Measurements from ENCODE around the gene CAST.
"Not testable (repeated sequence)": the region's sequence is repeated elsewhere in the genome, so short reads cannot be mapped to it uniquely, and the experiment has no call there.

CAST gene

GRCh38 chr5:96661855-96662724 lies at the start of gene CAST:
Gene CAST (plus strand): TSS chr5:96662376. CDS start chr5:96662423, 47 bp downstream.
- peak; percentile 62 to 82 (median 70) for DNase-seq

GRCh38 chr5:96614110-96614691 lies 48.0 kb upstream of the CAST start:
- DNase-seq = peak in 4 of 6 experiments; percentile 5 to 50 (median 26)

- no peak for DNase-seq
Observed at GRCh38 chr5:96615223-96615622, 47.0 kb upstream of the CAST start.

GRCh38 chr5:96616801-96617200 lies 45.4 kb upstream of the CAST start:
- DNase-seq = no peak

- DNase-seq = not testable (repeated sequence)
Observed at GRCh38 chr5:96618311-96619016, 43.7 kb upstream of the CAST start.

GRCh38 chr5:96619946-96620345 lies 42.2 kb upstream of the CAST start:
- no peak for DNase-seq

- DNase-seq = no peak
Observed at GRCh38 chr5:96624596-96624995, 37.6 kb upstream of the CAST start.

GRCh38 chr5:96625365-96625764 lies 36.8 kb upstream of the CAST start:
- no peak for DNase-seq

GRCh38 chr5:96626956-96627355 lies 35.2 kb upstream of the CAST start:
- DNase-seq = no peak

GRCh38 chr5:96627792-96628398 lies 34.3 kb upstream of the CAST start:
- no peak for DNase-seq

- DNase-seq = no peak
Observed at GRCh38 chr5:96628406-96628805, 33.8 kb upstream of the CAST start.

- DNase-seq = no peak
Observed at GRCh38 chr5:96629774-96630173, 32.4 kb upstream of the CAST start.

GRCh38 chr5:96633820-96634219 lies 28.4 kb upstream of the CAST start:
- DNase-seq = no peak

- no peak for DNase-seq
Observed at GRCh38 chr5:96634881-96635280, 27.3 kb upstream of the CAST start.

- DNase-seq = no peak
Observed at GRCh38 chr5:96636046-96636445, 26.1 kb upstream of the CAST start.

- no peak for DNase-seq
Observed at GRCh38 chr5:96636594-96636993, 25.6 kb upstream of the CAST start.

GRCh38 chr5:96637196-96637595 lies 25.0 kb upstream of the CAST start:
- no peak for DNase-seq

- DNase-seq = no peak
Observed at GRCh38 chr5:96638561-96638960, 23.6 kb upstream of the CAST start.

- no peak for DNase-seq
Observed at GRCh38 chr5:96640696-96641095, 21.5 kb upstream of the CAST start.

- no peak for DNase-seq
Observed at GRCh38 chr5:96641368-96642280, 20.6 kb upstream of the CAST start.

- DNase-seq = no peak
Observed at GRCh38 chr5:96642281-96642640, 19.9 kb upstream of the CAST start.

GRCh38 chr5:96645091-96645490 lies 17.1 kb upstream of the CAST start:
- no peak for DNase-seq
